Measurements from ENCODE around the gene FAM174A.

The FAM174A gene

DNA sequence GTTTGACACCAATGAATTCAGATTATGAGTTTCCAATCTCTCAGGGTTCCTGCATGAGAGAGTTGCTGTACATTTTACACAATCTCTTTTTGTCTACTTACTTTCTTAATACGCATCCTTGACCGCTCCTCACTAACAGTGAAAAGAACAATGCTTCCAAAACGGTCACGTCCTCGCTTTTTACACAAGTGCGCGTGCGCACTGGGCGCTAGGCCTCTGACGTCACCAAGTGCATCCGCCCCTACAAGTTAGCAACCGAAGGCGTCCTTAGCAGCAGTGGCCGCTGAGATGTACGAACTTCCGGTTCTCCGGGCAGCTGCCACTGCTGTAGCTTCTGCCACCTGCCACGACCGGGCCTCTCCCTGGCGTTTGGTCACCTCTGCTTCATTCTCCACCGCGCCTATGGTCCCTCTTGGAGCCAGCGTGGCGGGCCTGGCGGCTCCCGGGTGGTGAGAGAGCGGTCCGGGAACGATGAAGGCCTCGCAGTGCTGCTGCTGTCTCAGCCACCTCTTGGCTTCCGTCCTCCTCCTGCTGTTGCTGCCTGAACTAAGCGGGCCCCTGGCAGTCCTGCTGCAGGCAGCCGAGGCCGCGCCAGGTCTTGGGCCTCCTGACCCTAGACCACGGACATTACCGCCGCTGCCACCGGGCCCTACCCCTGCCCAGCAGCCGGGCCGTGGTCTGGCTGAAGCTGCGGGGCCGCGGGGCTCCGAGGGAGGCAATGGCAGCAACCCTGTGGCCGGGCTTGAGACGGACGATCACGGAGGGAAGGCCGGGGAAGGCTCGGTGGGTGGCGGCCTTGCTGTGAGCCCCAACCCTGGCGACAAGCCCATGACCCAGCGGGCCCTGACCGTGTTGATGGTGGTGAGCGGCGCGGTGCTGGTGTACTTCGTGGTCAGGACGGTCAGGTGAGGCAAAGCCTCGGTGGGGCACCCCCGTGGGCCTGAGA, at the start of gene FAM174A:
FAM174A (plus strand) TSS at position 315 of the 946 bp plus-strand sequence; CDS start at position 472, 157 bp downstream.
- DNase-seq = peak; percentile 93

DNA sequence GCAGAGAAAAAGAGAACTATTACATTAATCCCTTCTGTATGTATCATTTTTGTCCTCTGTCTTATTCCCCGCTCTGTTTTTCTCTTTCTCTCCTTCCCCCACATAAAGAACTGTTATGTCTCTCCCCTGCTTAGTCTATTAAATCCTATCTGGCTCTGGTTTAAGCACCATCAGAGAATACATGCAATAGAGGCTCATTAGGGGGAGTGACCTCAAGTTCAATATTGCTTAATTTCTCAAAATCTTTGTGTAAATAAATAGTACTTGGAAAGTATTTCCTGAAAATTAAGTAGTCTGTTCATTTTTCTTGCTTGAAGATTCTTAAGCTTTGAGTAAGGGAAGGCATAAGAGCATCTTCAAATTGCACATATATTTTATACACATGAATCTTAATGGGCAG, 41.2 kb upstream of the FAM174A start:
- DNase-seq = no peak

DNA sequence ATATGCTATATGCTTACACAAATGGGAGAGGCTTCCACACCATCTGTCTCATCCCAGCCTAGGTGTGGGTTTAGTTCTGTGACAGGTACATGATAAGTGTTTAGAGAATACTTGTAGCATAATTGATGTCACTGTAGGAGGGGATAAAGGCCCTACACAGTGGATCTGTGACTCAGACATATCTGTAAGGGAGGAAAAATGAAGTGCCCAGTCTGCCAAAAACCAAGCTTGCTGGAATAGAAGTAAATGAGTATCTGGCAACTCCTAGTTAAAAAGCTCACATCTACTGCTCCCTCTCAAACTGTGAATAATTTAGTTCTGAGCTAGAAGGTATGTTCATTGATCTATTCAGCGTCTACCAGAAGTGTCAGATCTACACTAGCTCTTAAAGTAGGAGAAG, 38.9 kb upstream of the FAM174A start:
- DNase-seq = no peak

DNA sequence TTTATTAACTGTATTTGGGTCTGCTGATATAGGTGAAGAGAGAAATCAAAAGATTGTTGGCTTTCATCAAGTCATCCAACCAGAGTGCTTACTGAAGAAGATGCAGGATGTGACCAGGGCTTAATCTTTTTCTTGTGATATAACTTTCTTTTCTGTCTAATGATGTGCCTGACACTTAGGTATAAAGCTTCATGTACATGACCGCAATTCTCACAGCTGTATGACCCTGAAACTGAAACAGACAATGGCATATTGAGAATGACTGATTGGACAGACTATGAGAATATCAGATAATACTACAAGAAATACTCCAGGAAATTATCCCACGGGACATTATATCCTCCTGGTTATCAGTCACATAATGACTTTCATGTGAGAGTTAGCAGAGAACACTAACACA, 32.5 kb upstream of the FAM174A start:
- DNase-seq = no peak

DNA sequence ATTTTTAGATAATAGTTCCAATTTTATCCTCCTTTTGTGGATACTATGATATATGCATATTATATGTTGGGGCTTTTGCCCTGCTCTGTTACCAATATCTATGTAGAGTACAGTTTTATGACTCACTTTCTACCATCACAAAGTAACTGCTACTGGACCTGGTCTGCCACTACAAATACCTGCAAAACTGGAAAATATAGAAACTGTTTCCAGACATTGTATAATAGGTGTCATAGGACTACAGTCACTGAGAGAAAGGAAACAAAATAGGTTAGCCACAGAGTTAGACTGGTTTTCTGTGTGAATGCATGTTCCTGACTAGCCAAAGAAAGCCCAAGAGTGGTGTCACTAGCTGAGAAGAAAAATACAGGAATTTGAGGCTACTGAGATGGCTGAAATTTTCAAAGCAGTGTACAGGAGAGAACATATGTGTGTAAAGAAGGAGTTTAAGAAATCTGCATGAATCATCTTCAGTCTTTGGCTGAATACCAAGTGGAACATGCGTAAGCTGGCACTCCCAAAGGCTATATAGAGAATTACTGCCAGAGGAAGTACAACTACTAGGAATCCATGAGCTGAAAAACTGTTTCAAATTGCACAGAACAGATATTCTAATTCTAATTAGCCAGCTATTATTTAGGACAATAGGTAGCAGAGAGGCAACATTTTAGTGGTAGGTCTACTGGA, 29.0 kb upstream of the FAM174A start:
- no peak for DNase-seq

DNA sequence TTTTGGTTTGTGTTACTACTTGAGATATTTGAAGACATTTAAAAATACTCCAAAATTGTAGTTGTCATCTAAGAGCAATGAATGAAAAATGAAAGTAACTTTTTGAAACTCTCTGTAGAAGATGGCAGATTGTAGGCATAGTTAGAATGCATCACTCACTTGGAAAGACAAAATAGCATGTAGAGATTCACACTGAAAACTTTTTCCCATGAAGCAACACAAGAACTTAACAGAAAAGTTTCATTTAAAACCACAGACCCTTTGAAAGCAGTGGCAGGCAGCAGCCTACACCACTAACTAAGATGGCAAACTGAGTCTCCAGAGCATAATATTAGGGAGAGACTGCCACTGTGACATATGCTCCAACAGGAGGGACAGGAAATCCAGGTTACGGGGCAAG, 18.9 kb upstream of the FAM174A start:
- DNase-seq = no peak

DNA sequence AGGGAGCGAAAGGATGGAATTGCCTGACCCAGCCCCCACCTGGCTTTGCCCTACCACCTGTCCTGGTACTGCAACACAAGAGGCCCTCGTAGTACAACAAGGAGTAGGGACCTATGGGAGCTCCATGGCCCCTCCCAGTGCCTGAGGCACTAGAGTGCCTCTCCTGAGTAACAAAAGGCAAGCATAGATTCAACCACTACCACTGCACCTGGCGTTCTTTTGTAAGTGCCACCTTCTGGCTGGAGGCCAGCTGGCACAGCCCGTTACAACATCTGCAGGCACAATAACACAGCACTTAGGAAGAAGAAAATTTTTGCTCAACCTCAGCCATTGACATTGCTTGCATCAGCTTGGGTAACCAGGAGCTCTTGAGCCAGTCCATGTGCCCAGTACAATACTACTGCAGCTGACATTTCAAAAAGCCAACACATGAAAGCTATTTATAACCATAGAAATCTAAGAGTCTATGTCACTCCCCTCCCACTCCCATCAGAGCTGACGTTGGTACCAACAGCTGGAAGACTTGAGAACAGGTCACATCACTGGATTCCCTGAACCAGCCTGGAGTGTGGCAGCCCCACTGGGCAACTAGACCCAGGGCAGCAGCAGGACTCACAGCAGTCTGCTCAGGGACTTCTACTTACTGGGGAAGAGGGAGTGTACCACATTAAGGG, 17.7 kb upstream of the FAM174A start:
- DNase-seq = no peak

DNA sequence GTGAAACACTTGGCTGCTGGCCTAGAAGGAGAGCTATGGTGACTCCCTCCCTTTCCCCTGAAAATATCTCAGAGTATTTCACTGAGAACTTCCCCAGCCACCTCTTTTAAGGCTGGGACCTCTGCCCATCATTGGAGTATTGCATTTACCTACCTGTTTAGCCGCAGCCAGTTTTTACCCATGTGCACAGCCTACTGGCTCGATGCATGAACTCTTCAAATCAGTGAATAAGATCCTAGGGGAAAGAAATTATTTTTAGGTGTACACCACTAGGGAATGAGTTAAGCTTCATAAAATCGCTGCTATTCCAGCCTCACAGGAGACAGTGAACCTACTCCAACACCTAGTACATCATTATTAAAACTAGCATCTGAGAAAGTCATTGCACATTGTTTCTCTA, 16.8 kb upstream of the FAM174A start:
- no peak for DNase-seq

DNA sequence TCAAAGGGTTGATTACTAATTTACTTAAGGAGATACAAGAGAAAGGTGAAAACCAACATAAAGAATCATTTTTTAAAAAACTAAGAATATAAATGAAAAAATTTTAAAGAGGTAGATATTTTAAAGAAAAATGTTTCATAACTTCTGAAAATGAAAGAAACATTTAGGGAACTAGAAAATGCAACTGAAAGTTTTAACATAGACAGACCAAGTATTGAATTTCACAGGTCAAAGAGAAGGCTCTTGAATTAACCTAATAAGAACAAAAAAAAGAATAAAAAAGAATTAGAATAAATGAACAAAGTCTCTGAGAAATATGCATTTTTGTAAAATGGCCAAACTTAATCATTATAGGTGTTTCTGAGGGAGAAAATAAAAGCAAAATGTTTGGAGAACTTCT, 16.1 kb upstream of the FAM174A start:
- no peak for DNase-seq

DNA sequence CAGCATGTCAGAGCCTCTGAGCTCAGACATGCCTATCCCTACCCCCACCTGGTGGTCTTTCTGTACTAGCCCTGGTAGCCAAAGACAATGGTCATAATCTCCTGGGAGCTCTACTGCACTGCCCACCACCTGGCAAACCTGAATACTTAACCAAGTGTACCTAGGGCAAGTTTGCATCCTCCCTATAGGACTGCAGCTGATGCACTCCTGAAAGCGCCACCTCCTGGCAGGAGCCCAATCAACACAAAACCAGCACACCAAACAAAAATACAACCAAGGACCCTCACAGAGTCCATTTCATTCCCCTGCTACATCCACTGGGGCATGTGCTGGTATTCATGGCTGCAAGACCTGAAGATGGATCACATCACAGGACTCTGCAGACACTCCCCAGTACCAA, 14.8 kb upstream of the FAM174A start:
- DNase-seq = no peak

DNA sequence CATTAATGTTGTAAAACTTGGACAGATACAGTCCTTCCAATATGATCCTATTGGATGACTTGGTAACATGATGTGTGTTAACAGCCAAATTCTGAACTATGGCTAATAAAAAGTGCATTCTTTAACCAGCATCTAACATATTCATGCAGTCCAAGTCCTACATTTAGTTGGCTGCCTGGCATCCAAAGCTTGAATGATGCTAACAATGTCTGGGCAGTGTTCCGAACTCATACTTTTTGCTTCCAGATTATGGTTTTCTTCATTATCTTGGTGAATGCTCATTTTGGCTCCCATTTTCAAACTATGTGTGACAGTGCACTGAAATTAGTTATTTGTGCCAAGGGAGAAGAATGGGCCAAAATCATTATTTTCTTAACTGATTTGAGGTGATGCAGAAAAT, 2.8 kb downstream of the FAM174A start:
- DNase-seq = no peak

DNA sequence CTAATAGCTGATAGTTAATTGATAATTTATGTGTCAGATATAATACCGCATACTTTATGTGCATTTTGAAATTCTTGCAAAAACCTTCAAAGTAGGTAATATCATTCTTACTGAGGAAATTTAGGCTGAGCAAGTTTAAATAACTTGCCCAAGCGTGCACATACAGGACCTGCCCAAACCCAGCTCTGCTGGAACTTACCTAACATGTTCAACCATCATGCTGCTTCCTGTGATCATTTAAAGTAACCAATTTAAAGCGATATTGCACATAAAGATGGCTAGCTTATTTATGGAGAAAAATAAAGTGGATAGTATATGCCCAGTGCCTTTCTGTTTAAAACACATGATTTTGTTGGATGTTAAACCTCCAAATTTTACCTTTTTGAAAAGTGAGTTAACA, 4.3 kb downstream of the FAM174A start:
- no peak for DNase-seq

DNA sequence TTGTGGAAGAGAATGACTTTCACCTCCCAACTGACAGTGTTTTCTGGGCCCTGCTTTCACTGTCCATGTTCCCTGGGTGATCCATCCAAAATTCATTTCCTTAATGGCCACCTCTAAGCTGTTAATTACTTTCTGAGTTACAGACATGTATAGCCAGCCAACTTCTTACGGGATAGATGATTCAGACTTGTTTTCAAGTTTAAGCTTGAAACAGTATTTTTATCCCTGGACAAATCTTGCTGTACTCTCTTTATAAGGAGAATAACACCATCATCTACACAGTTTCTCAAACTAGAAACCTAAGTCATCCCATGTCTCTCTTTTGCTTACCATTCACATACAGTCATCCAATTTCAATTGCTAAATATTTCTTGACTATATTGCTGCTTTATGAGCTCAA, 6.9 kb downstream of the FAM174A start:
- DNase-seq = no peak

DNA sequence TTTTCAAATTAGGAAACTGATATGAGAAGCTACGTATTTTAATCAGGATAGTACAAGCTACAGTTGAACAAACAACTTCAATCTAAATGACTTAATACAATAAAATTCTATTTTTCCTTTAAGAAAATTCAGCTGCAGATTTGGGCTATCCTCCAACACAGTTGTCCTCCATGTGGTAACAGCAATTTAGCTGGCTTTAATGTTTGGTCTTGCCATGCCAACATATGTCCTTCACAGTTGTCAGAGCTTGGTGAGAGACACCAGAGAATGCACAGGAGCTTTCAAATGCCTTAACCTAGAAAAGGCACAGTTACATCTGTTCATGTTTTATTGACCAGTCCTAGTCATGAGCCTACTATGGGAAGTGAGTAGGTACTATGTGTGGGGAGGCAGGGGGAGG, 10.8 kb downstream of the FAM174A start:
- DNase-seq = no peak

DNA sequence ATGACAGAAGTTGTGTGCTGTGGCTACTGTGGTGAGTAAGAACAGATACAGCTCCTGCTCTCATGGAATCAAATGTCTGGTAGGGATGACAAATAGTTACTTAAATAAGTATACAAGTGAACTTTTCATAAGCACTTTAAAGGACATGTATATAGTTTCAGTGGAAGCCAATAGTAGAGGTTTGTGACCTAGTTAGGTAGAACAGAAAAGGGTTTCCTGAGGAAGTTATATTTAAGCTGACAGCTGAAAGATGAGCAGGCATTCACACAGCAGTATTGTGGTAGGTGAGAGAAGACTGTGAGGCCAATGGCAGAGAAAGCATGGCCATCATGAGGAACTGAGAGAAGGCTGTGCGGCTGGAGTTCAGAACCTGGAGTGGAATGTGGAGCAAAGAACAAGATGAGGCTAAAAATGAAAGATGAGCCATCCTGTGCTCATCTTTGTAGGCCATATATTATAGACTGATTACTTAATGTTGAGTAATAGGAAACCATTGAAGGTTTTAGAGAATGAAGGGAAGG, 15.4 kb downstream of the FAM174A start:
- no peak for DNase-seq

DNA sequence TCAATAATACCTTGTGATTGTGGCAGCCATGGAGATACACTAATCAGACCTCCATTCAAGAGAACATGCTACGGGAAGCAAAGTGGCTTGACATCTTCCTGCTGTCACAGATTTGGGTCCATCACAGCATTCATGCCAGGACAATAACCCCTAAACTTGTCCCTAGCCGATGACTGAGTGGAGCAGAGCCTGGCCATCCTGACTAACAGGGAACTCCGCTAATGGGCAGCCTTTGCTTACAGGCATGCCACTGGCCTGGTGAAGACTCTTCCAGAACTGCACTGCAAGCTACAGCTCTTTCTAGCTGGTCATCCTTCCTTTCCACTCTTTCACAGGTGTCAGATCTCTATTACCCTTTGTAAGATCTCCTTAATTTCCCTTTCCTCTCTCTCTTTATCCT, 16.0 kb downstream of the FAM174A start:
- DNase-seq = no peak

DNA sequence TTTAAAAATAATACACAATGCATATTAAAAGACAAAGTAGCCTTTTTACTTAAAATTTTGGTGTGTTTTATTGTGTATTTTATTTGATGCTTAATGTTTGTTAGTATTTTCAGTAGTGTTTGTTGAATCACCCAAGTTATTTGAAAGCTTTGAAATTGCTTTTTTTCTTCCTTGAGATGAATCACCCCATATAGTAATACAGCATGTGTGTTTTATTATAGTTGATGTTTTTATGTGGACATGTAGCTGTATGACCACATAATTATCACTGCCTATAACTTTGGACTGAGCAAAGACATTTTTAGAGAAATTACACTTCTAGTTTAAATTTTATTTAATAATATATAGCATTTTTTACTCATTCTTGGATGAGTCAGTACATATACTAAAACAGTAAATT, 18.0 kb downstream of the FAM174A start:
- DNase-seq = no peak

DNA sequence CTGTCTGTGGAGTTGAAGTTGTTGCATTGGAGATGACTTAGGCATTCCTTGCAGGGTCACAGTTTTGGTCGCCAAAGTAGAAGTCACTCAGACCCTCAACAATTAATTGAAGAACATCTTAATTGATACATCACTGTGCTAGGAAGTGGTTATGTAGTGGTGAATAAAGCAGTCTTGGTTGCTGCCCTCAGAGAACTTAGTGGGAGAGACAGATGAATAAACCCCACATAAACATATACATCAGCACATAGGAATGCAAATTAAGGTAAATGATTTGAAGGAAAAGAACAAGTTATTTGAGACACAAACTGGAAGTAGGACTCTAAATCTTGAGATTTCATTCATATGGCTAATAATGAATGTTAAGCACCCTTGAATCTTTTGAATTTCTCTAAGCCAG, 25.7 kb downstream of the FAM174A start:
- DNase-seq = no peak

DNA sequence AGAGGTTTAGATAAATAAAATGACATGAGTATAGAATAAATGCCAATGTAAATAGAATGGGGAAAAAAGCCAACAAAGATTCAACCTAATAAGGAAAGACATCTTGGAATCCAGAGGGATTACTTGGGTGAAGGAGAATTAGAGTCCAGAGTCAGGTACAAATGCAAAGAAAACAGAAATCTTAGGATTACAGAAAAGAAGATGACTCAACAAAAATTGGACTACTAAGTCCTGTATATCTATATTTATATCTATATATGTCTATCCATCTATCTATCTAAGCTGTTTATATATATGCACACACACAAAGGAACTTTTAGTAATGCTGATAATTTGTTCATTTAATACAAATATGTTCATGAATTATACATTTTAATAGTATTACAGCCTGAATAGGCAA, 27.6 kb downstream of the FAM174A start:
- no peak for DNase-seq

DNA sequence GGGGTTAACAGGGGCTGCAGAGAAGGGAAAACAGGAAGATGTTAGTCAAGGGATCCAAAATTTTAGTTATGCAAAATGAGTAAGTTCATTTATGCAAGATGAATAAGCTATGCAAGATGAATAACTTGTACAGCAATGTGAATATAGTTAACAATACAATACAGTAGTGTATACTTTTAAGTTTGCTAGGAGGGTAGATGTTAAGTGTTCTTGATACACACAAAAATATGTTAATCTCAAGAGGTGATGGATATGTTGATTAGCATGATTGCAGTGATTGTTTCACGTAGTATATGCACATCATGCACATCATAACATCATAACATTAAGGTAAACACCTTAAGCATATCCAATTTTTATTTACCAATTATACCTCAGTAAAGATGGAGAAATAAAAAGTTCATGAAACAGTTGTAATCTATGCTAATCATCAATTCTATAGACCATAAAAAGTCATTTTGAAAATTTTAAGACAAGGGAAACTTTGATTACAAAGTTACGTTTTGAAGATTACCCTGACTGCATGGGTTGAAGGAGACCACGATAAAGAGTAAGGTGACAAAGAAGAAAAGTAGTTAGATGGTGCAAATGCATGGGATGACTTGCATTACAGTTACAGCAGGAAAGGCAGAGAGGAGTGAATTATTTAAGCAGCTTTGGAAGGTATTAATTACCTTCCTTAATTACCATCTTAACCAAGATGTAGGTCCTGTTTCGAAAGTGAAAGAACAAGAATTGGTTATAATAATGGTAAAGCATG, 31.4 kb downstream of the FAM174A start:
- no peak for DNase-seq

DNA sequence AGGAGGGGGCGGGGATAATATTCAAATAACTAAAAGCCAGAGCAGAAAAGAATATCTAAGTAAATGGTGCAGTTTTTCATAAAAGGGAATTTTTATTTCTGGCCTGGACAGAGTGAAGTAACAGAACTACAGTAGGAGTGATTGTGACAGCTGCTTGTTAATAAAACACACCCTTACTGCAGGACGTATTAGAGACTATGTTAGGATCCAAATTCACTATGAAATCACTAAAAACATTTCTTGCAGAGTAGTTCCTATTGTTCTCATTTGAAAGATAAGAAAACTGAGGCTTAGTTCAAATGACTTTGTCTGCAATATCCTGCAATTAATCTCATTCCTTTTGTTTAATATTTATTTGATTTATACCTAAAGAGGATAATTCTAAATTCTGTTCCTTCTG, 39.5 kb downstream of the FAM174A start:
- DNase-seq = no peak

DNA sequence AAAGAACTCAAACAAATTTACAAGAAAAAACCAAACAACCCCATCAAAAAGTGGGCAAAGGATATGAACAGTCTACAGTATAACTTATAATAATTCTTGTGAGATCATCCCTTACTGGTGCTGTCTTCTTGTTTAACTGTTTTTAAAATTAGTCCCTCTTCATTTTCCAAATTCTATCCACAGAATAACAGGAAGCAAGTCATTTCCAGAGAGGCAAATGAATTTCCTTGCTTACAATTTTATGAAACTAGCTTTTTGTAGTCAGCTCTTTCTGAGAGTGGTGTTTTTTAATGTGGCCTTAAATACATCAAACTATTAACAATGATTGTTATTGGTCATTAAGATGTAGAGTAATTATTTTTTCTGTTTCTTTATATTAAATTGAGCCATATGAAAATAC, 40.6 kb downstream of the FAM174A start:
- DNase-seq = no peak
